ENCODE results near the gene MBOAT2.
A peak's percentile ranks its signal among the peaks of the same experiment; 100 is the strongest.
"Not testable (repeated sequence)": the region's sequence is repeated elsewhere in the genome, so short reads cannot be mapped to it uniquely, and the experiment has no call there.

Gene MBOAT2

GRCh38 chr2:9003616-9004337 lies at the start of gene MBOAT2:
TSS of gene MBOAT2 (minus strand) at chr2:9003684. CDS start at chr2:9003614, 70 bp downstream.
- DNase-seq: peak; percentile 86

GRCh38 chr2:9052821-9053533 lies 49.5 kb upstream of the MBOAT2 start:
- no peak for DNase-seq

GRCh38 chr2:9051451-9051850 lies 48.0 kb upstream of the MBOAT2 start:
- DNase-seq: not testable (repeated sequence)

- no peak for DNase-seq
These were observed 46.8 kb upstream of the MBOAT2 start for GRCh38 chr2:9050122-9050809.

- DNase-seq: no peak
These were observed 42.1 kb upstream of the MBOAT2 start for GRCh38 chr2:9045595-9045994.

GRCh38 chr2:9043491-9043890 lies 40.0 kb upstream of the MBOAT2 start:
- not testable (repeated sequence) for DNase-seq

GRCh38 chr2:9037166-9037565 lies 33.7 kb upstream of the MBOAT2 start:
- no peak for DNase-seq

- peak; percentile 21 for DNase-seq
These were observed 30.1 kb upstream of the MBOAT2 start for GRCh38 chr2:9033385-9034168.

GRCh38 chr2:9032536-9033255 lies 29.2 kb upstream of the MBOAT2 start:
- no peak for DNase-seq

GRCh38 chr2:9032121-9032520 lies 28.6 kb upstream of the MBOAT2 start:
- DNase-seq: no peak

- no peak for DNase-seq
These were observed 27.8 kb upstream of the MBOAT2 start for GRCh38 chr2:9031246-9031645.

GRCh38 chr2:9030841-9031240 lies 27.4 kb upstream of the MBOAT2 start:
- DNase-seq: no peak

- DNase-seq: no peak
These were observed 26.7 kb upstream of the MBOAT2 start for GRCh38 chr2:9030190-9030589.

- no peak for DNase-seq
These were observed 26.2 kb upstream of the MBOAT2 start for GRCh38 chr2:9029721-9030120.

- DNase-seq: no peak
These were observed 24.4 kb upstream of the MBOAT2 start for GRCh38 chr2:9027884-9028283.

GRCh38 chr2:9025746-9026145 lies 22.3 kb upstream of the MBOAT2 start:
- no peak for DNase-seq

GRCh38 chr2:9024575-9024974 lies 21.1 kb upstream of the MBOAT2 start:
- no peak for DNase-seq

- DNase-seq: no peak
These were observed 18.2 kb upstream of the MBOAT2 start for GRCh38 chr2:9021563-9022211.

GRCh38 chr2:9020267-9020666 lies 16.8 kb upstream of the MBOAT2 start:
- DNase-seq: no peak

- no peak for DNase-seq
These were observed 15.1 kb upstream of the MBOAT2 start for GRCh38 chr2:9018534-9018933.

GRCh38 chr2:9018109-9018508 lies 14.6 kb upstream of the MBOAT2 start:
- no peak for DNase-seq

GRCh38 chr2:9017411-9017810 lies 13.9 kb upstream of the MBOAT2 start:
- DNase-seq: no peak
